GM12874 (cell line): ENCODE data around the gene PRSS21.

Source experiments
- CTCF ChIP-seq: IDR thresholded peaks from 2 replicates; pipeline ENCODE4 v1.5.1; 2011; ENCODE audit warnings: low read depth, mild to moderate bottlenecking, control low read depth, low read length, moderate library complexity; ENCODE audit not compliant: insufficient read depth

PRSS21 gene

GRCh38 chr16:2860826-2861567, 44.0 kb downstream of the PRSS21 start:
- TF ChIP-seq CTCF, result no peak

DNA sequence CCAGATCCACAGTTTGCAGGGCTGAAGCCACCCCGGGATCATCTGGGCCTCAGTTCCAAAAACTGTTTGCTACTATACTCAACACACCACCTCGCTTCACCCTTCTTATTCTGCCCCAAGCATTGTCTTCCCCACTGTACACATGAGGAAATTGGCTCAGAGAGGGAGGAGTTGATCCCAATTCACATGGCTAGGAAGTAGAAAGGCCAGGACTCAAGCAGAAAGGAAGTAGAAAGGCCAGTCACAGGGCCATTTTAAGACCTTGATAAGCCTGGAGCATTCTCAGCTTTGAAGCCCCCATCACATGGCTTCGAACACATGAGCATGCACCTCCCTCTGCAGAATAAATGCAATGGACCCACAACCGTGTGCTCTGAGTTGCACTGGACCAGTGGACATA, 48.6 kb downstream of the PRSS21 start:
- no peak for TF ChIP-seq CTCF

DNA sequence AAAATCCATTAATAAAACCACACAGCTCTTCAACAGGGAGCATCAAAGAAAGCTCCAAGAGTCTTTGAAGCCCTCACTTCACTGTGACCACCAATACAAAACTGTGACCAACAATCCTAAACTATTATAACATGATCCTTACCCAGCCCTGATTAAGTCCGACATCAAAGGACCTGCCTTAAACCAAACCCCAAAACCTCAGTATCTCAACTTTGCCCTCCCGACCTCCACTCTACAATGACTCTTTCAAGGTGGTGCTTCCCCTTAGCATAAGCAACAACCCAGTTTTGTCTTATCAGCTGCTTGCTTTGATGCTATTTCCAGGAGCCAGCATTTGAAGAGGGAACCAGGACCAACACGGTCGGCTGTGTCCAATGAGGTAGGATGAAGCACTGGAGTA, 49.4 kb downstream of the PRSS21 start:
- TF ChIP-seq CTCF, result no peak

DNA sequence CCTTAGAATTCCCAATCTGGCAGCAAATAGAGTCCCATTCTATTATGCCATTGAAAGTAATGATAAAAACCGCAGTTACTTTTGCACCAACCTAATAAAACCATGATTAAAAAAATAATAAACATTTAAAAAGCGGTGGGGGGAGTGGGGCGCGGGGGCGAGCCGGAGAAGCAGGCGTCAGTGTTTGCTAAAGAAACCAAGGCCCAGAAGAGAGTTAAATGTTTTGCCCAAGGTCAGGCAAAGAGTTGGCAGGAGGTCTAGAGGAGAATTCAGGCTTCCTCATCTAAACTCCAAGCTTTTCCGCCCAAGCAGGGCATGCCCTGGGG, 50.6 kb downstream of the PRSS21 start:
- TF ChIP-seq CTCF, result no peak

GRCh38 chr16:2867987-2868789, 51.2 kb downstream of the PRSS21 start:
- TF ChIP-seq CTCF, result peak; percentile 96
